Measurements from ENCODE around the gene F2R.

DNA sequence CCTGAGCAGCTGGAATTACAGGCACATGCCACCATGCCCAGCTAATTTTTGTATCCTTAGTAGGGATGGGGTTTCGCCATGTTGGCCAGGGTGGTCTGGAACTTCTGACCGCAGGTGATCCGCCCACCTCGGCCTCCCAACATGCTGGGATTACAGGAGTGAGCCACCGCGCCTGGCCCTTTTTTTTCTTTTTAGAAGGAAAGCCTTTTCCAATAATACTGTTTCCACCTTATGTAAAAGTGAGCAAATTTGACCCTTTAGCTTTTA is 23.7 kb upstream of the F2R start:
- TF ChIP-seq BHLHE40 (IDR thresholded peaks at IDR 0.05; ENCODE audit: low read depth, low read length) (no peak), POLR2A (IDR thresholded peaks at IDR 0.05; ENCODE audit: low read depth, low read length) (no peak), CTCF (conservative IDR thresholded peaks at IDR 0.05; ENCODE audit: low read depth, low read length) (no peak), MAFK (IDR thresholded peaks at IDR 0.05; ENCODE audit: low read depth, low read length) (no peak), RCOR1 (IDR thresholded peaks at IDR 0.05; ENCODE audit: insufficient replicate concordance, low read length) (no peak), FOS (IDR thresholded peaks at IDR 0.05; ENCODE audit: low read depth, low read length) (no peak), MXI1 (IDR thresholded peaks at IDR 0.05; ENCODE audit: borderline replicate concordance, low read depth, low read length) (no peak), SMC3 (IDR thresholded peaks at IDR 0.05; ENCODE audit: low read depth, low read length) (no peak)

Measured in IMR-90 (cell line).